Measurements from ENCODE around the gene PLEKHO2. TPM values are rescaled to one million over a fixed set of nuclear protein-coding genes. Genes with fewer than 3 reads are reported as not detected.
A peak's percentile ranks its signal among the peaks of the same experiment; 100 is the strongest.

Gene PLEKHO2
- total RNA-seq, 1 experiment from 2014 or later = 2.0 TPM

DNA sequence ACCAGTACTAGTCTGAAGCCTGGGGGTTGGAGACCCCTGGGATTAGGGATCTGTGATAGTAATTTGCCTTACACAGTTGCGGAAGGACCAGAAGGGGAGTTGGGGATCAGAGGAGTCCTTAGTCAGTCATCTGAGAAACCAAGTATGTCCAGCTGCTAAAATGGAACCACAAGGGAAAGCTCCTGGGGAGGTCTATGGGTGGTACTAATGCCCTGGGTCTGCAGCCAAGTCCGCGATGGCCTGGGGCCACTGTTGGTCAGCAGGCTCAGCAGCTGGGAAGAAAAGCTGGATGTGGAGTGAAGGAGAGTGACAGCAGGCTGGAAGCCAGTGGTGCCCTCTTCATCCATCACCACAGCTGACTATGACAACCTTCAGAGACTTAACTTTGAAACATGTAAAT, 67.8 kb downstream of the PLEKHO2 start:
- Mint-ChIP-seq H3K4me3 (ENCODE audit: unreplicated experiment) (no peak overlapping the region), H3K36me3 (ENCODE audit: insufficient read depth, unreplicated experiment) (no peaks in the 10 kb centered on the region), H3K4me1 (ENCODE audit: insufficient read depth, unreplicated experiment) (peaks cover 5% of the 10 kb centered on the region), H3K9me3 (ENCODE audit: unreplicated experiment) (no peaks in the 10 kb centered on the region), H3K27ac (ENCODE audit: low read depth, unreplicated experiment) (no peak overlapping the region), H3K27me3 (ENCODE audit: insufficient read depth, unreplicated experiment) (no peaks in the 10 kb centered on the region)
- intact Hi-C loops (cut with micrococcal nuclease) = no loop called here
- DNase-seq (ENCODE audit: unreplicated experiment) = no peak
- CTCF ChIA-PET = interaction anchor here (0.6 kb wide), 1 partner anchor 10 kb away, joined by 4 read pairs; no protein-coding TSS in a partner anchor
- TF ChIP-seq CTCF (IDR thresholded peaks at IDR 0.05; ENCODE audit: unreplicated experiment) = no peak
- no TSS peak for BruUV-seq (replicated peaks)
- POLR2A ChIA-PET = no interaction called here

DNA sequence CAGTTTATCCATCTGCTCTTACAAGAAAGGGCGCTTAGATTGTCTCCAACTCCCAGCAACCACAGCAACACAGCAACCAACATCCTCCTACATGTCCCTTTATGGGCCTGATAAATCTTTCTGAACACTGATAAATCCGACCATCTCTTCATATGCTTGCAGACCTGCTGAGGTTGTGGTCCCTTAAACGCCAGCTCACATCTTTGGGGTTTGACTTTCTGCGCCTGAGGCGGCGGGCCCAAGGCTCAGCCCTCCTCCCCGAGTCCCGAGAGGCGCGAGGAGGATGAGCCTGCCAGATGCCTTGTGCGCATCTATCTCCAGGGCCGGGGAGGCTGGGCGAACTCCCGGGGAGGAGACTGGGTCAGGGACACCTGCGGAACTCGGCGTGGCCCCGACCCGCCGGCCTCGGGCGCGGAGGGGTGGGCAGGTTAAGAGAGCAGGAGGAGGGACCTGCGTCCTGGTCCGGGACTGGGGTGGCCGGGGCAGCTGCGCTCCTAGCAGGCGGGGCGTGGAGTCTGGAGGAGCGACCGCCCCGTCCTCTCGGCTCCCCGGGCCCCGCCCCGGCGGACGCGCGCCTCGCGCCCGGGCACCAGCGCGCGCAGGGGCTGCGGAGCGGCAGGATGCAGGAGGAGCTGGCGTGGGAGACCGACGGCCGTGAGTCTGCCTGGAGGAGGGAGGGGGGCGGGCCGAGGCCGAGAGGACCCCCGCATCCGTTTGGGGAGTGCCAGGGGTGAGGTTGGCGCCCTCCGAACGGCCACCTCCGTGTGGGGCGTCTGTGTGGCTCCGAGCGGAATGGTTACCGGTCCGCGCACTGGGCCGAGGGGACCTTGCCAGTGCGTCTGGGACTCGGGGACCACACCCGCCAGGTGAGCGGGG, 69.8 kb downstream of the PLEKHO2 start, which contains the start of gene ANKDD1A:
ANKDD1A (plus strand) TSS at position 592 of the 876 bp plus-strand sequence; CDS start at position 621, 29 bp downstream.
- no peaks in the 10 kb centered on the region for H3K9me3 Mint-ChIP-seq (ENCODE audit: unreplicated experiment)
- BruUV-seq (replicated peaks) = no TSS peak
- H3K4me3 Mint-ChIP-seq (ENCODE audit: unreplicated experiment) = peak within 1 kb of the TSS; percentile 70
- H3K27ac Mint-ChIP-seq (ENCODE audit: low read depth, unreplicated experiment) = no peak within 1 kb of the TSS
- intact Hi-C loops (cut with micrococcal nuclease) = no loop called here
- CTCF ChIA-PET = interaction anchor here (0.6 to 0.8 kb wide), 4 partner anchors 10 to 90 kb away, joined by 3 to 4 read pairs (median 3); no protein-coding TSS in a partner anchor
- DNase-seq (ENCODE audit: unreplicated experiment) = peak; percentile 41
- H3K27me3 Mint-ChIP-seq (ENCODE audit: insufficient read depth, unreplicated experiment) = no peaks in the 10 kb centered on the region
- TF ChIP-seq CTCF (IDR thresholded peaks at IDR 0.05; ENCODE audit: unreplicated experiment) = no peak
- POLR2A ChIA-PET = interaction anchor here (1.0 to 1.3 kb wide), 2 partner anchors 17 to 21 kb away, joined by 3 read pairs; no protein-coding TSS in a partner anchor
- no peaks in the 10 kb centered on the region for H3K4me1 Mint-ChIP-seq (ENCODE audit: insufficient read depth, unreplicated experiment)
- H3K36me3 Mint-ChIP-seq (ENCODE audit: insufficient read depth, unreplicated experiment) = no peaks in the 10 kb centered on the region

DNA sequence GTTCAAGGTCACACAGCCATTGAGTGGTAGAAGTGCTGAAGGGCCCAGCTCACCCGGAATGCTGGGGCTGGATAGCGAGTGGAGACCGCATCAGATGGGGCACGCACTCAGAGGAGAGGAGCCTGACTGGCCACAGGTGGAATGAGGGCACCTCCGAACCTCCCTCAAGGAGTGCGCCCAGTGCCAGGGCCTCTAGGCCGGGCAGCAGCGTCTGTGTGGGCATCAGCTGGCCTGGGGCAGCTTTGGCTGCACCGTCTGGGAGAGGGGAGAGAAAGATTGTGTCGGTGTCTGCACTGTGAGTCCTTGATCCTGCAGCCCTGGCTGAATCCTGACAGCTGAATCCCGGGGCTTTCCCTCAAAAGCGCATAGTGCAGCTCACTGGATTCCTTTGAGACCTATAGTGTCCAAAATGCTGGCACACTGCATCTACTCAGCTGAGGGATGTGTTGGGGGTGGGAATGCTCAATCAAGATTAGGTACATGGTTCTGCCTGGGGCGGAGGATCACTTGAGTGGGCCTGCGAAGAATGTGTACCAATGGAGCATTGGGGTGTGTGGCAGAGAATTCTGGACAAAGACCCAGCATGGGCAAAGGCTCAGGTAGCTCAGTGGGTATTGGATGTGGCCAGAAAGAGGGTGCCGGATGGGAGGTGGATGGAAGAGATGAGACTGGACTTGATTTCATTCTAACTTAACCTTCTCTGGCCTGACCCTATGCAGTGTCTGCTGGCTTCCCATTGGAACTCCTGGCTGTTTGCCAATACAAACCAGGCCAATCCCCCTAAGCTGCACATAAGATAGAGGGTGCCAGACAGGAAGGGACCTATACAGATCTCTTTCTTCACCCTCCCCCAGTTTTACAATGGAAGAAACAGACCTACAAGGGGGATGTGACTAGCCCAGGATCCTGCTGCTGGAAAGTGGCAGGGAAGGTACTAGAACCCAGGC, 70.9 kb downstream of the PLEKHO2 start:
- no peak overlapping the region for H3K27ac Mint-ChIP-seq (ENCODE audit: low read depth, unreplicated experiment)
- no peaks in the 10 kb centered on the region for H3K27me3 Mint-ChIP-seq (ENCODE audit: insufficient read depth, unreplicated experiment)
- H3K9me3 Mint-ChIP-seq (ENCODE audit: unreplicated experiment) = no peaks in the 10 kb centered on the region
- no peaks in the 10 kb centered on the region for H3K4me1 Mint-ChIP-seq (ENCODE audit: insufficient read depth, unreplicated experiment)
- ChIA-PET POLR2A (interaction anchor here (1.0 kb wide), 1 partner anchor 16 kb away, joined by 3 read pairs; no protein-coding TSS in a partner anchor), CTCF (interaction anchor here (0.6 to 1.7 kb wide), 2 partner anchors 9 to 11 kb away, joined by 3 read pairs; no protein-coding TSS in a partner anchor)
- H3K4me3 Mint-ChIP-seq (ENCODE audit: unreplicated experiment) = peak overlapping the region; percentile 70
- DNase-seq (ENCODE audit: unreplicated experiment) = no peak
- intact Hi-C loops (cut with micrococcal nuclease) = no loop called here
- BruUV-seq (replicated peaks) = no TSS peak
- no peak for TF ChIP-seq CTCF (IDR thresholded peaks at IDR 0.05; ENCODE audit: unreplicated experiment)
- H3K36me3 Mint-ChIP-seq (ENCODE audit: insufficient read depth, unreplicated experiment) = no peaks in the 10 kb centered on the region

Measured in MCF 10A (cell line).